SK-N-SH (cell line): ENCODE results near the gene MAN2A1. TPM values are rescaled to one million over a fixed set of nuclear protein-coding genes. Genes with fewer than 3 reads are reported as not detected.

ENCODE experiments used
- CTCF ChIA-PET: fragments of 300-600, 350-600 bp; formaldehyde crosslinking; extraction: SDS; loops from one replicate; lab custom pipeline; 2021; lab: Yijun Ruan, JAX
- POLR2A ChIA-PET: fragments of 350-600 bp; sonication (Branson Sonifier 250); formaldehyde crosslinking; extraction: SDS; loops from one replicate; lab custom pipeline; 2020; ENCODE audit warnings: antibody characterized with exemption, inconsistent platforms; lab: Yijun Ruan, JAX
- DNase-seq: peaks from one replicate; pipeline ENCODE4 v3.0.0; 2012
- H2AFZ ChIP-seq: fragments of 200-600 bp; sonication (generic); 2 replicates; pipeline ENCODE4 v1.8.1; 2016; ENCODE audit warnings: antibody characterized with exemption, mild to moderate bottlenecking, low read depth
- H3F3A ChIP-seq: fragments of 200-600 bp; sonication (generic); replicated peaks from 2 replicates; pipeline ENCODE3; 2016; ENCODE audit warnings: antibody characterized with exemption, mild to moderate bottlenecking; ENCODE audit not compliant: insufficient read depth
- H3K27ac ChIP-seq, 2 experiments: fragments of 200-500 bp in 1 of 2; fragments of 200-600 bp in 1 of 2; sonication (Bioruptor generic) in 1 of 2; sonication (generic), shearing (Covaris generic) in 1 of 2; 2 replicates each; pipeline versions ENCODE4 v1.5.1 to v1.6.1; 2014 to 2016; ENCODE audit warnings: low read depth in 2 of 2, inconsistent platforms in 1 of 2, low read length in 1 of 2, mild to moderate bottlenecking in 1 of 2, mixed read lengths in 1 of 2
- H3K27me3 ChIP-seq: fragments of 200-600 bp; sonication (generic), shearing (Covaris generic); 2 replicates; pipeline ENCODE4 v1.6.1; 2016; ENCODE audit warnings: mixed run types; ENCODE audit not compliant: insufficient read depth
- H3K36me3 ChIP-seq, 2 experiments: fragments of 200-500 bp in 1 of 2; fragments of 200-600 bp in 1 of 2; sonication (Bioruptor generic) in 1 of 2; sonication (generic) in 1 of 2; replicated peaks in 1 of 2; 2 replicates each; pipeline versions ENCODE3 to v1.5.1; 2014 to 2016; ENCODE audit warnings: low read length in 1 of 2, mild to moderate bottlenecking in 1 of 2; ENCODE audit not compliant: insufficient read depth in 2 of 2, control insufficient read depth in 1 of 2
- H3K4me1 ChIP-seq, 2 experiments: fragments of 200-500 bp in 1 of 2; fragments of 200-600 bp in 1 of 2; sonication (Bioruptor generic) in 1 of 2; sonication (generic), shearing (Covaris generic) in 1 of 2; 2 replicates each; pipeline versions ENCODE4 v1.5.1 to v1.6.1; 2014 to 2016; ENCODE audit warnings: low read depth in 1 of 2, low read length in 1 of 2, mixed run types in 1 of 2; ENCODE audit not compliant: insufficient read depth in 2 of 2, control insufficient read depth in 1 of 2
- H3K4me2 ChIP-seq: fragments of 200-600 bp; sonication (generic), shearing (Covaris generic); 2 replicates; pipeline ENCODE4 v1.6.1; 2017; ENCODE audit warnings: mixed run types
- H3K4me3 ChIP-seq, 2 experiments: fragments of 200-500 bp in 1 of 2; fragments of 200-600 bp in 1 of 2; sonication (Bioruptor generic) in 1 of 2; sonication (generic), shearing (Covaris generic) in 1 of 2; 2 replicates each; pipeline versions ENCODE4 v1.5.1 to v1.8.1; 2014 to 2016; ENCODE audit warnings: low read depth in 2 of 2, inconsistent platforms in 1 of 2, low read length in 1 of 2, mild to moderate bottlenecking in 1 of 2, mixed read lengths in 1 of 2, moderate library complexity in 1 of 2
- H3K79me2 ChIP-seq: fragments of 200-600 bp; sonication (generic); 2 replicates; pipeline ENCODE4 v1.8.1; 2017; ENCODE audit warnings: mild to moderate bottlenecking; ENCODE audit not compliant: insufficient read depth
- H3K9ac ChIP-seq: fragments of 200-600 bp; sonication (generic); 2 replicates; pipeline ENCODE4 v1.6.1; 2017; ENCODE audit warnings: mixed run types
- H3K9me2 ChIP-seq: fragments of 200-600 bp; sonication (generic); 2 replicates; pipeline ENCODE4 v1.6.1; 2017; ENCODE audit warnings: mixed run types
- H3K9me3 ChIP-seq: fragments of 200-600 bp; sonication (generic); 2 replicates; pipeline ENCODE4 v1.6.1; 2017; ENCODE audit warnings: mixed run types, mild to moderate bottlenecking, moderate library complexity
- H4K20me1 ChIP-seq: fragments of 200-600 bp; sonication (generic); 2 replicates; pipeline ENCODE4 v1.6.1; 2017; ENCODE audit warnings: mild to moderate bottlenecking, mixed run types; ENCODE audit not compliant: insufficient read depth
- EZH2phosphoT487 ChIP-seq: fragments of 200-600 bp; sonication (generic); IDR thresholded peaks from 2 replicates; pipeline ENCODE4 v1.6.1; 2017; ENCODE audit warnings: low read depth, mixed run types, mild to moderate bottlenecking, antibody characterized with exemption, moderate library complexity, borderline replicate concordance
- FOSL2 ChIP-seq: IDR thresholded peaks from 2 replicates; pipeline ENCODE4 v1.4.0; 2012; ENCODE audit warnings: low read depth, mild to moderate bottlenecking, moderate library complexity, borderline replicate concordance
- FOXM1 ChIP-seq: IDR thresholded peaks from 2 replicates; pipeline ENCODE4 v1.4.0; 2012; ENCODE audit warnings: low read depth, mild to moderate bottlenecking
- GABPA ChIP-seq: IDR thresholded peaks from 2 replicates; pipeline ENCODE4 v1.4.0; 2012; ENCODE audit warnings: low read depth, mild to moderate bottlenecking
- GATA2 ChIP-seq: sonication (generic); formaldehyde crosslinking; IDR thresholded peaks from 2 replicates; pipeline ENCODE4 v1.5.0; 2020; ENCODE audit warnings: mild to moderate bottlenecking, missing genetic modification reagents
- JUND ChIP-seq: IDR thresholded peaks from 2 replicates; pipeline ENCODE4 v1.4.0; 2012
- MEF2A ChIP-seq: IDR thresholded peaks from 2 replicates; pipeline ENCODE4 v1.4.0; 2012; ENCODE audit warnings: low read depth, borderline replicate concordance
- NFIC ChIP-seq: IDR thresholded peaks from 2 replicates; pipeline ENCODE4 v1.4.0; 2012; ENCODE audit warnings: borderline replicate concordance
- NRF1 ChIP-seq: IDR thresholded peaks from 2 replicates; pipeline ENCODE4 v1.6.1; 2012; ENCODE audit warnings: low read depth, mild to moderate bottlenecking, low read length
- POLR2AphosphoS5 ChIP-seq: IDR thresholded peaks from 2 replicates; pipeline ENCODE4 v1.6.1; 2012; ENCODE audit warnings: low read depth, low read length
- RAD21 ChIP-seq: IDR thresholded peaks from 2 replicates; pipeline ENCODE4 v1.6.1; 2012; ENCODE audit warnings: mild to moderate bottlenecking, low read length
- RFX5 ChIP-seq: IDR thresholded peaks from 2 replicates; pipeline ENCODE4 v1.6.1; 2012; ENCODE audit warnings: mild to moderate bottlenecking, improper control_type of control experiment, low read length
- SIN3A ChIP-seq: IDR thresholded peaks from 2 replicates; pipeline ENCODE4 v1.6.1; 2012; ENCODE audit warnings: low read depth, mild to moderate bottlenecking, low read length, moderate library complexity, borderline replicate concordance
- TAF1 ChIP-seq: IDR thresholded peaks from 2 replicates; pipeline ENCODE4 v1.6.1; 2012; ENCODE audit warnings: low read depth, mild to moderate bottlenecking, low read length, moderate library complexity, borderline replicate concordance
- TCF12 ChIP-seq: IDR thresholded peaks from 2 replicates; pipeline ENCODE4 v1.4.0; 2012
- TEAD4 ChIP-seq: IDR thresholded peaks from 2 replicates; pipeline ENCODE4 v1.4.0; 2012; ENCODE audit warnings: mild to moderate bottlenecking, borderline replicate concordance; ENCODE audit not compliant: insufficient read depth
- WGBS: methylation state at CpG from one replicate; pipeline ENCODE4 v1.1.6; 2017; ENCODE audit warnings: low lambda C conversion rate; 5-methylcytosine and 5-hydroxymethylcytosine counted together
- polyA plus RNA-seq, 3 experiments: library from polyadenylated mRNA; depleted of rRNA; stranded (reverse); fragments of >200 nt; gene quantifications; 2 replicates each; pipeline ENCODE4 v1.2.3, GENCODE V29; 2012
- TF ChIP-seq, protein P1 (sequence below): IDR thresholded peaks from 2 replicates; pipeline ENCODE4 v1.4.0; 2012; ENCODE audit warnings: low read depth, borderline replicate concordance
- TF ChIP-seq, protein P2 (sequence below): fragments of 150-350 bp; IDR thresholded peaks from 2 replicates; pipeline ENCODE4 v1.6.1; 2016; ENCODE audit warnings: mild to moderate bottlenecking, low read depth, low read length
- TF ChIP-seq, protein P3 (sequence below): IDR thresholded peaks from 2 replicates; pipeline ENCODE4; 2012
- TF ChIP-seq, protein P4 (sequence below): fragments of 150-350 bp; IDR thresholded peaks from 2 replicates; pipeline ENCODE4 v1.6.1; 2017; ENCODE audit warnings: antibody characterized with exemption, low read length, low read depth, borderline replicate concordance
- TF ChIP-seq, protein P5 (sequence below): IDR thresholded peaks from 2 replicates; pipeline ENCODE4 v1.4.0; 2012; ENCODE audit warnings: low read depth
- TF ChIP-seq, protein P6 (sequence below): IDR thresholded peaks from 2 replicates; pipeline ENCODE4 v1.6.1; 2012; ENCODE audit warnings: mild to moderate bottlenecking, low read depth, low read length, moderate library complexity

Gene MAN2A1
- polyA plus RNA-seq, 1 of the 3 experiments (the other 2 are of a cell fraction), result 19.7 TPM

DNA sequence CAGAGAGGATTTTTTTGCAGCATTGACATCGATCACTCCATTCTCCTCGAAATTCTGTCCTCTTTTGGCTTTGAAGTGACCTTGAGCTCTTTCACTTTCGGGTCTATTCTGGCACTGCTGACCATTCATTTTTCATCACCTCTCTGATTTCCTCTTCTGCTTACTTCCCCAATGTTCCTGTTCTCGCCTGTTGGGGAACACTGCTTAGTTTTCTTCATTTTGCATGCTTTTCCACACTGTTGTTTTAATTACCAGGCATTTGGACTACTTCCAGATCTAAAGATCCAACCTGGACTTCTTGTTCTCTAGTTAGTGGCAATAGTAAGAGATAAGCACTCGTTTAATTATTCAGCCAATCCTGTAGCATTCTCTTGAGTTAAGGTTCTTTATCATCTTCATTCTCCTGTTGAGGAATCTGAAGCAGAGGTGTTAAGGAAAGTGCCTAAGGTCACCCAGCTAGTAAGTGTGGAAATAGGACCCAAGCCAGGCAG lies 53.4 kb downstream of the MAN2A1 start (continued):
- TF ChIP-seq, protein P1, sequence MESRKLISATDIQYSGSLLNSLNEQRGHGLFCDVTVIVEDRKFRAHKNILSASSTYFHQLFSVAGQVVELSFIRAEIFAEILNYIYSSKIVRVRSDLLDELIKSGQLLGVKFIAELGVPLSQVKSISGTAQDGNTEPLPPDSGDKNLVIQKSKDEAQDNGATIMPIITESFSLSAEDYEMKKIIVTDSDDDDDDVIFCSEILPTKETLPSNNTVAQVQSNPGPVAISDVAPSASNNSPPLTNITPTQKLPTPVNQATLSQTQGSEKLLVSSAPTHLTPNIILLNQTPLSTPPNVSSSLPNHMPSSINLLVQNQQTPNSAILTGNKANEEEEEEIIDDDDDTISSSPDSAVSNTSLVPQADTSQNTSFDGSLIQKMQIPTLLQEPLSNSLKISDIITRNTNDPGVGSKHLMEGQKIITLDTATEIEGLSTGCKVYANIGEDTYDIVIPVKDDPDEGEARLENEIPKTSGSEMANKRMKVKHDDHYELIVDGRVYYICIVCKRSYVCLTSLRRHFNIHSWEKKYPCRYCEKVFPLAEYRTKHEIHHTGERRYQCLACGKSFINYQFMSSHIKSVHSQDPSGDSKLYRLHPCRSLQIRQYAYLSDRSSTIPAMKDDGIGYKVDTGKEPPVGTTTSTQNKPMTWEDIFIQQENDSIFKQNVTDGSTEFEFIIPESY, result no peak
- TF ChIP-seq GATA2 (CRISPR knock-in tag), result no peak
- no peak for TF ChIP-seq NRF1
- TF ChIP-seq FOSL2, result no peak

DNA sequence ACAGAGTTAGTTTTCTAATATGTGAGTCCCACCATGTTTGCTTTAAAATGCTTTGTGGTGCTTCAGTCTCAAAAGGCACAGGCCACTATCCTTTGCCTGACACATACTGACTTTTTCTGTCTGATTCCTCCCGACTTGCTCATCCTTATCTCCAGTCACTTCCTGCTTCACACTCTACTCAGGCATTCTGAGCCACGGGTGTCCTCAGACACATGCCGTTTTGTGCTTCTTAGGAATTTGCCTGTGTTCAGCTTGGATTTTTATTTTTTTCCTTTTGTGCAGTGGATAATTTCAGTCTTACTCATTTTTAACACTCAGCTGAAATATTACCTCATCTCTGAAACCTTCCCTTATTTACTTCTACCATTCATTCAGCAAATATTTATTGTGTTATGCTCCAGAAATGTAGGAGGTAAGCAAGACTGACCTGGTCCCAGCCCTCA lies 54.1 kb downstream of the MAN2A1 start:
- peaks cover 33% of the 10 kb centered on the region for H3F3A ChIP-seq
- H3K36me3 ChIP-seq, result no peaks in the 10 kb centered on the region
- CTCF ChIA-PET, result no interaction called here
- peak overlapping the region; percentile 61 for H3K4me2 ChIP-seq
- no peaks in the 10 kb centered on the region for H3K9me3 ChIP-seq
- POLR2A ChIA-PET, result no interaction called here
- peaks cover 7 to 60% of the 10 kb centered on the region in 2 experiments for H3K4me1 ChIP-seq
- WGBS, result 5% methylated on average over 3 of the region's 3 CpGs
- peak overlapping the region; percentile 46 for H3K9ac ChIP-seq
- H3K79me2 ChIP-seq, result peaks cover 28% of the 10 kb centered on the region; the same call in 1 of the 2 replicates
- H4K20me1 ChIP-seq, result no peaks in the 10 kb centered on the region
- no peak overlapping the region for H3K4me3 ChIP-seq
- peak overlapping the region; percentile 71 to 86; a peak in 3 of 4 replicates for H3K27ac ChIP-seq
- H2AFZ ChIP-seq, result peak overlapping the region; percentile 41; the same call in 1 of the 2 replicates
- H3K9me2 ChIP-seq, result no peaks in the 10 kb centered on the region
- no peak for DNase-seq
- no peaks in the 10 kb centered on the region for H3K27me3 ChIP-seq
- TF ChIP-seq GABPA (0 out of 2 replicates have a peak, but pooled peaks have one; percentile 16), FOSL2 (peak; percentile 89), NFIC (peak; percentile 48; the same call in 1 of the 2 replicates), MEF2A (0 out of 2 replicates have a peak, but pooled peaks have one; percentile 50), RFX5 (no peak), TEAD4 (peak; percentile 35; the same call in 1 of the 2 replicates), SIN3A (peak; percentile 77; the same call in 1 of the 2 replicates), FOXM1 (no peak), NRF1 (no peak), JUND (peak; percentile 92), RAD21 (no peak), TCF12 (peak; percentile 83; the same call in 1 of the 2 replicates), EZH2phosphoT487 (no peak), TAF1 (no peak), POLR2AphosphoS5 (peak; percentile 74; the same call in 1 of the 2 replicates)
- TF ChIP-seq, protein P2, sequence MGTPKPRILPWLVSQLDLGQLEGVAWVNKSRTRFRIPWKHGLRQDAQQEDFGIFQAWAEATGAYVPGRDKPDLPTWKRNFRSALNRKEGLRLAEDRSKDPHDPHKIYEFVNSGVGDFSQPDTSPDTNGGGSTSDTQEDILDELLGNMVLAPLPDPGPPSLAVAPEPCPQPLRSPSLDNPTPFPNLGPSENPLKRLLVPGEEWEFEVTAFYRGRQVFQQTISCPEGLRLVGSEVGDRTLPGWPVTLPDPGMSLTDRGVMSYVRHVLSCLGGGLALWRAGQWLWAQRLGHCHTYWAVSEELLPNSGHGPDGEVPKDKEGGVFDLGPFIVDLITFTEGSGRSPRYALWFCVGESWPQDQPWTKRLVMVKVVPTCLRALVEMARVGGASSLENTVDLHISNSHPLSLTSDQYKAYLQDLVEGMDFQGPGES, result no peak
- TF ChIP-seq, protein P3, sequence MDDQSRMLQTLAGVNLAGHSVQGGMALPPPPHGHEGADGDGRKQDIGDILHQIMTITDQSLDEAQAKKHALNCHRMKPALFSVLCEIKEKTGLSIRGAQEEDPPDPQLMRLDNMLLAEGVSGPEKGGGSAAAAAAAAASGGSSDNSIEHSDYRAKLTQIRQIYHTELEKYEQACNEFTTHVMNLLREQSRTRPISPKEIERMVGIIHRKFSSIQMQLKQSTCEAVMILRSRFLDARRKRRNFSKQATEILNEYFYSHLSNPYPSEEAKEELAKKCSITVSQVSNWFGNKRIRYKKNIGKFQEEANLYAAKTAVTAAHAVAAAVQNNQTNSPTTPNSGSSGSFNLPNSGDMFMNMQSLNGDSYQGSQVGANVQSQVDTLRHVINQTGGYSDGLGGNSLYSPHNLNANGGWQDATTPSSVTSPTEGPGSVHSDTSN, result peak; percentile 63; the same call in 1 of the 2 replicates
- TF ChIP-seq, protein P4, sequence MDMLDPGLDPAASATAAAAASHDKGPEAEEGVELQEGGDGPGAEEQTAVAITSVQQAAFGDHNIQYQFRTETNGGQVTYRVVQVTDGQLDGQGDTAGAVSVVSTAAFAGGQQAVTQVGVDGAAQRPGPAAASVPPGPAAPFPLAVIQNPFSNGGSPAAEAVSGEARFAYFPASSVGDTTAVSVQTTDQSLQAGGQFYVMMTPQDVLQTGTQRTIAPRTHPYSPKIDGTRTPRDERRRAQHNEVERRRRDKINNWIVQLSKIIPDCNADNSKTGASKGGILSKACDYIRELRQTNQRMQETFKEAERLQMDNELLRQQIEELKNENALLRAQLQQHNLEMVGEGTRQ, result no peak
- TF ChIP-seq, protein P5, sequence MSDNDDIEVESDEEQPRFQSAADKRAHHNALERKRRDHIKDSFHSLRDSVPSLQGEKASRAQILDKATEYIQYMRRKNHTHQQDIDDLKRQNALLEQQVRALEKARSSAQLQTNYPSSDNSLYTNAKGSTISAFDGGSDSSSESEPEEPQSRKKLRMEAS, result peak; percentile 85
- TF ChIP-seq, protein P6, sequence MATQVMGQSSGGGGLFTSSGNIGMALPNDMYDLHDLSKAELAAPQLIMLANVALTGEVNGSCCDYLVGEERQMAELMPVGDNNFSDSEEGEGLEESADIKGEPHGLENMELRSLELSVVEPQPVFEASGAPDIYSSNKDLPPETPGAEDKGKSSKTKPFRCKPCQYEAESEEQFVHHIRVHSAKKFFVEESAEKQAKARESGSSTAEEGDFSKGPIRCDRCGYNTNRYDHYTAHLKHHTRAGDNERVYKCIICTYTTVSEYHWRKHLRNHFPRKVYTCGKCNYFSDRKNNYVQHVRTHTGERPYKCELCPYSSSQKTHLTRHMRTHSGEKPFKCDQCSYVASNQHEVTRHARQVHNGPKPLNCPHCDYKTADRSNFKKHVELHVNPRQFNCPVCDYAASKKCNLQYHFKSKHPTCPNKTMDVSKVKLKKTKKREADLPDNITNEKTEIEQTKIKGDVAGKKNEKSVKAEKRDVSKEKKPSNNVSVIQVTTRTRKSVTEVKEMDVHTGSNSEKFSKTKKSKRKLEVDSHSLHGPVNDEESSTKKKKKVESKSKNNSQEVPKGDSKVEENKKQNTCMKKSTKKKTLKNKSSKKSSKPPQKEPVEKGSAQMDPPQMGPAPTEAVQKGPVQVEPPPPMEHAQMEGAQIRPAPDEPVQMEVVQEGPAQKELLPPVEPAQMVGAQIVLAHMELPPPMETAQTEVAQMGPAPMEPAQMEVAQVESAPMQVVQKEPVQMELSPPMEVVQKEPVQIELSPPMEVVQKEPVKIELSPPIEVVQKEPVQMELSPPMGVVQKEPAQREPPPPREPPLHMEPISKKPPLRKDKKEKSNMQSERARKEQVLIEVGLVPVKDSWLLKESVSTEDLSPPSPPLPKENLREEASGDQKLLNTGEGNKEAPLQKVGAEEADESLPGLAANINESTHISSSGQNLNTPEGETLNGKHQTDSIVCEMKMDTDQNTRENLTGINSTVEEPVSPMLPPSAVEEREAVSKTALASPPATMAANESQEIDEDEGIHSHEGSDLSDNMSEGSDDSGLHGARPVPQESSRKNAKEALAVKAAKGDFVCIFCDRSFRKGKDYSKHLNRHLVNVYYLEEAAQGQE, result peak; percentile 47; the same call in 1 of the 2 replicates
